HEK293 (cell line): ENCODE measurements around the gene CMBL.

Experiments used
- CTCF ChIP-seq: fragments of 450-650 bp; formaldehyde crosslinking; IDR thresholded peaks from 2 replicates; pipeline ENCODE4 v1.5.1; 2016; ENCODE audit warnings: missing biosample characterization, missing genetic modification characterization
- ZSCAN18 ChIP-seq: fragments of 450-650 bp; formaldehyde crosslinking; IDR thresholded peaks from 2 replicates; pipeline ENCODE4 v1.5.1; 2016; ENCODE audit warnings: missing biosample characterization, missing genetic modification characterization

- TF ChIP-seq CTCF (no peak), ZSCAN18 (tag by site-specific recombination) (no peak)
Measured at GRCh38 chr5:10321882-10322281, 14.2 kb upstream of the CMBL start.
